Fibroblast of skin of scalp (primary cell): ENCODE results near the gene KPNA3. TPM values are rescaled to one million over a fixed set of nuclear protein-coding genes. Genes with fewer than 3 reads are reported as not detected.
"Not testable (repeated sequence)": the region's sequence is repeated elsewhere in the genome, so short reads cannot be mapped to it uniquely, and the experiment has no call there.

Source experiments
- DNase-seq: peaks from one replicate; pipeline ENCODE4 v3.0.0-alpha.2; 2013
- polyA plus RNA-seq, 2 experiments: library from polyadenylated mRNA; unstranded; fragments of 120-200 nt; gene quantifications; one replicate each; pipeline ENCODE4 v1.2.1, GENCODE V29; 2013; ENCODE audit not compliant: insufficient read length in 2 of 2

Gene KPNA3
- 48.0 TPM for polyA plus RNA-seq (2013, experiment 1 of 2; ENCODE audit: insufficient read length)
- 51.5 TPM for polyA plus RNA-seq (2013, experiment 2 of 2; ENCODE audit: insufficient read length)

DNA sequence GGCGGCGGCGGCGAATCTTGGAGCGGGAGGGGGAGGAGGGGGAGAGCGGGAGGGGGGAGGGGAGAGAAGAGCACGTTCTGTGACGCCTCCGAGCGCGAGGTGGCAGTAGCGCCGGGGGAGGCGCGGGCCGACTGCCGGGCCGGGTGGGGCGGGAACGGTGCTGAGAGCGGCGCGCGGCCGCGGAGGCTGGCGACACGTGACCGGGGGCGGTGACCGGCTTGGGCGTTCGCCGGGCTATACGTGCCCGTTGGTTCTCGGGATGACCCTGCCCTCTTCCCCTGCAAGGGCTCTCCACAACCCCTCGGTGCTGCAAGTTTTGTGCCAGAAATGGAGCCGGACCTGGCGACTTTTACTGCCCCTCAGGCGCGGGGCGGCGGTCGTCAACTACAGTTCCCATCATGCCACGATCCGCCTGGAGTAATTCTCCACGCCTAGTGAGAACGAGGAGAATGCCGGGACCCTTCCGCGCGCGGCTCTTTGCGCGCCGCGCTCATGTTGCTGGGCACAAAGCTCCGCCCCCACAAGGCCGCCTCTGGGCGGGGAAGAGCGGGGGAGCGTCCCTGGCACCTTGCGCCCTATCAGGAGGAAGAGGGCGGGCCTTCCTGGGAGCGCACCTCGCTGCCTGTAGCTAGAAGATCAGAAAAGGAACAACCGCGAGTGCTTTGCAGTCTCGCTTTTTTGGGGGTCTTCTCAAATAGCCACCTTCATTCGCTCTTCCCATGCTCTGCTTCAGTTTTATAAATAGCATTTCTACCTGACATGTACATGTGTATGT lies at the start of gene KPNA3:
Gene KPNA3 (minus strand): TSS at position 133 of the 775 bp plus-strand sequence. CDS start 176 bp downstream, outside the sequence.
- peak; percentile 97 for DNase-seq

DNA sequence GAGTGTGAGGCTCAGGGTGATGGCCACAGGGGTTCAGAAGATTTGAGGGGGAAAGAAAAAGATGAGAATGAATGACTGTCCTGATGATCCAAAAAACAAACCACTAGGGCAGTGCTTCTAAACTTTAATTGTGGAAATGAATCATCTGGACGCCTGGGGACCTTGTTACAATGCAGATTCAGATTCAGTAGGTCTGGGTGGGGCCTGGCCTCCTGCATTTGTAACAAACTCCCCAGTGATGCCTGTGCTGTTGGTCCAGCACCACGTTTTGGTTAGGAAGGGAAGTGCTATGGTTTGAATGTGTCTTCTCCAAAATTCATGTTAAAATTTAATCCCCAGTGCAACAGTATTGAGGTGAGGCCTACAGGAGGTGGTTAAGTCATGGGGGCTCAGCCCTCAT lies 49.5 kb upstream of the KPNA3 start:
- no peak for DNase-seq

GRCh38 chr13:49840675-49841074 lies 48.2 kb upstream of the KPNA3 start:
- no peak for DNase-seq

- DNase-seq: peak; percentile 24
These were observed 47.8 kb upstream of the KPNA3 start for GRCh38 chr13:49840266-49840665.

- no peak for DNase-seq
These were observed 46.5 kb upstream of the KPNA3 start for GRCh38 chr13:49838989-49839388.

DNA sequence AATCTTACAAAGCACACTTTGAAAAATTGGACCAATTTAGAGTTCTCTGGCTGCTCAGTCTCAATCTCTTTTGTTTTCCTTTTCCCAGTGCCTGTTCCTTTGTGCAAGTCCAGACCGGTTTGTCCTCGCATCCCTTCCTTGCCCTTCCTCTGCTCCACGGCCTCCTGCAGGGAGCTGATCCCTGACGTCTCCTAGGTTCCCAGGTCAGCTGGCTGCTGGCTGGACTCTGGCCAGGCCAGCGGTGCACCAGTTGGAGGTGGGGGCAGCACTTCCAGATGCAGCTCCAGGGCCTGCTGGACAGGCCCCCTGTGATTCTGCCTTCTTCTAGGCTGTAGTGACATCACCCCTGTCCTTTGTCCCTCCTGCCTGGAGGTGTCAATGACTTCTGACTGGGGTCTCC lies 44.0 kb upstream of the KPNA3 start:
- no peak for DNase-seq

DNA sequence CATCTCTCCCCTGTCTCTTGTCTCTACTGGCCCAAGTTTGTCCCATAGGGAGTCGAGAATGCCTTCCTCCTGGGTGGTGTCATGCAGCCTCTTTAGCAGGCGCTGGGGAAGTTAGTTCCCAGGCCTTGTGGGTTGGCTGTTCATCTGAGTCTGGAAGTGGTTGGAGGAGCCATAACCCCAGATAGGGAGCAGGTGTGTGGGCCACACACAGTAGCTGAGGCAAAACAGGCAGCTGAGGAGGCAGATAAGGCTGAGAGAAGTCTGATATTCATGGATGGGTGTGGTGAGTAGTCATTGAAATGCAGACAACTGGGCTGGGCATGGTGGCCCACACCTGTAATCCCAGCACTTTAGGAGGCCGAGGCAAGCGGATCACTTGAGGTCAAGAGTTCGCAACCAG lies 40.9 kb upstream of the KPNA3 start:
- no peak for DNase-seq

DNA sequence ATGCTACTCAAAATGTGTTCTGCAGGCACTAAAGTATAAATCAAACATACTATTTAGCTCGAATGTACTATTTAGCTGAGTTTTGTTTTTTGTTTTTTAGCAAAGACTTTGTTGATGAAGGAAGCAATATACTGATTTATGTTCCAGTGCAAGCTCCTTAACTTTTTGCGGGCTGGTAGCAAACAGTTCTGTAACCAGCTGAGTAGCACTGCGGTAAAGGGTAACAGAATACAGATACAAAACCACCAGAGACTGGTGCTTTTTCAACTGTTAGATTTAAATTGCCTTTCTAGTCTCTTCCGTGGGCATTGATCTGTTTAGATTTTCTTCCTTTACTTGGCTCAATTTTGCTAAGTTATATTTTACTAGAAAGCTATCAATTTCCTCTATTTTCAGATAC lies 39.0 kb upstream of the KPNA3 start:
- DNase-seq: no peak

DNA sequence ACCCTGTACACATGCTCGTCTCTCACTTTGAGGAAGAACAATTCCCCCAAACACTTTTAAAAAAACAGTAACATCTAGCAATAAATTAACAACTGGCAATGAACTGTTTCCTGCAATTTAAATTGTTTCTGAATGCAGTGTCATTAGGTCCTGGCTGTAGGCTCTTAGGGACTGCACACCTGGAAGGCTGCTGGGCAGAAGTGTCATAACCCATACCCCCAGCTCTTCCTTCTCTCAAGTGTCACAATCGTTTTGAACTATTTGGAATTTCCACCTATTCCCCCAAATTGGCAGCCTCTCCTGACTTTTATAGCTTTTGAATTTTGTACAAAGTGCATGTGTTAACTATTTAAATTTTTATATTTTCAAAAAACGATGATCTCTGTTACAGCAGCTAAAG lies 38.2 kb upstream of the KPNA3 start:
- no peak for DNase-seq

- DNase-seq: no peak
These were observed 37.2 kb upstream of the KPNA3 start for GRCh38 chr13:49829715-49830114.

DNA sequence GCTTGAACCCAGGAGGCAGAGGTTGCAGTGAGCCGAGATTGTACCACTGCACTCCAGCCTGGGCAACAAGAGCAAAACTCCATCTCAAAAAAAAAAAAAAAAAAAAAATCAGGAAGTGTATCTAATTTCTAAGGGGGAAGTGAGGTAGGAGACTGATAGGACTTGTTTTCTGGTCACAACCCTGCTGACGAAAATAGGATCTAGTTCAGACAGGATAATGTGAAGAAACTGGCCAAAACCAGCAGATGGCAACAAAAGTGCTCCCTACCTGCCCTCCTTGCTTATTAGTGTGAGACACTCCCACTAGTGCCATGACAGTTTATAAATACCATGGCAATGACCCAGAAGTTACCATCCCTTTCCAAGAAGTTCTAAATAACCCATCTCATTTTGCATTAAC lies 36.0 kb upstream of the KPNA3 start:
- DNase-seq: no peak

DNA sequence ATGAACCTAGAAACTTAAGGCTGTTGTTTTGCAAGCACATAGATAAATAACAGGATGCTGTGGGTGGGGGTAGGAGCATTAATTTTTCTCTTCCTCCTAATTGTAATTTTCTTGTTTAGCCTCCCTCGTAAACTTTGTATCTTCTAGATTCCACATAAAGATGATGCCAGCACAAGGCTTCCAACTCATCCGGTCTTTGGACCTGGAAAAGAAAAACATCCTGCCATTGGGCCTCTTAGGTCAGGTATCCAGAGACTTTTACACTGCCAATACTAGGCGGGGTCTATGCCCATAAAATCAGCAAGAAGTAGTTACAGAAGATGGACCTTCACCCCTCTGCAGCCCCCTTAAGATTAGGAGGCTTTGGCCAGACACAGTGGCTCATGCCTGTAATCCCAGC lies 35.4 kb upstream of the KPNA3 start:
- no peak for DNase-seq

GRCh38 chr13:49827336-49827735 lies 34.9 kb upstream of the KPNA3 start:
- DNase-seq: no peak

DNA sequence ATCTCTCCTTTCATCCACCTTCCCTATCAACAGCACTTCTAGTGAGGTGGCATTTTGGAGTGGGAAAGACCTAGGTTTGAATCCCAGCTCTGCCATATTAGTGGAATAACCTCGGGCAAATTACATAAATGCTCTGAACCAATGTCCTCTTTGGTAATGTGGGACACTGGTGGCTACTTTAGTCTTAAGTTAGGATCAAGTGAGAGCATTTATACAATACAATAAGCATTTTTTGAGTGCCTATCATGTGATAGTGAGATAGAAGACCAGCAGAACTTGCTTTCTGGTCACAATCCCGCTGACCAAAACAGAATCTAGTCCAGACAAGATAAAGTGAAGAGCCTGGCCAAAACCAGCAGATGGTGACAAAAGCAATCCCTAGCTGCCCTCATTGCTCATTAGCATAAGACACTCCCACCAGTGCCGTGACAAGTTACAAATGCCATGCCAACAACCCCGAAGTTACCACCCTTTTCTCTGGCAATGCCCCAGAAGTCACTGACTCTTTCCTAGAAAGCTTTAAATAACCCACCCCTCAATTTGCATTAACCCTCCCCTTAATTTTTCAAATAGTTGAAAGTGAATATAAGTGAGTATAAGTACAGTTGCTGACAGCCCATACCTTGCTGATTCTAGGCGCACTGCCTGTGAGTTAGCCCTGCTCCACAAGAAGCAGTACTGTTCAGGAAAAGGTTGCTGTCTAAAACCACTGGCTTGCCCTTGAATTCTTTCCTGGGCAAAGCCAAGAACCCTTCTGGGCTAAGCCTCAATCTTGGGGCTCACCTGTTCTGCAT lies 28.9 kb upstream of the KPNA3 start:
- no peak for DNase-seq

DNA sequence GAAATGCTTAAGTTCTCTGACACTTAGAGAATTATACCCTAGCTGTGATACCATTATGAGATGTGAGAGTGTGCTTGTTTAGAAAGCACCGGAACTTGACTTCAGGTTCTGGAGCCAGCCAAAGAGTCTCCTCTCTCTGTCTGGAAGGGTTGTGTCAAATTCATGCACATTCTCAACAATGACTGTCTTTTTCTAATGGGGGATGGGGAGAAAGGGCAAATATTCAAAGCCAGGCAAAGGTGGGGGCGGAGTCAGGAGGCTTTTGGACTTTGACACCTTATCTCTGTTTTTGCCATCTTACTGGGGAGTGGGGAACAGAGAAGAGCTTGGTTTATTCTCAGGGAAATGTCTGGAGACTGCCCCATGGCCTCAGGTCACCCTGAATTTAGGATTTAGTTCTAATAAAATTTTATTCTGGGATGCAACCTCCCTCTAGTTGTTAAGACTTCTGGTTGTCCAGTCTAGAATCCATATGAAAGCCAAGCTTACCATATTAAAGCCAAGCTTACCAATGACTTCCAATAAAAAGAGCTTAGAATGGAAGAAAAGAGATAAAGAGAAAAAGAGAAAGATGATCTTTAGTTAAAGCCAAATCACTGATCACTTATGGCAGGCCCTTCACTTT lies 28.2 kb upstream of the KPNA3 start:
- DNase-seq: no peak

DNA sequence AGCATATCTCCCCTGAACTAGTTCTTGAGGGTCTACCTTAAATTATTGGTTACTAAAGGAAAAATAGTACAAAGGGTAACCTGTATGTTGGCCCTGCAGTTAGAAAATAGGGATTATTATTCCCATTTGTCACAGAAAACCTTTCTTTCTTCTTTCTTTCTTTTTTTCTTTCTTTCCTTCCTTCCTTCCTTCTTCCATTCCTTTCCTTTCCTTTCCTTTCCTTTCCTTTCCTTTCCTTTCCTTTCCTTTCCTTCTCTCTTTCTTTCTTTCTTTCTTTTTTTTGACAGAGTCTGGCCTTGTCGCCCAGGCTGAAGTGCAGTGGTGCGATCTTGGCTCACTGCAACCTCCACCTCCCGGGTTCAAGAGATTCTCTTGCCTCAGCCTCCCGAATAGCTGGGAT lies 23.6 kb upstream of the KPNA3 start:
- DNase-seq: not testable (repeated sequence)

GRCh38 chr13:49814551-49815270 lies 22.2 kb upstream of the KPNA3 start:
- DNase-seq: no peak

DNA sequence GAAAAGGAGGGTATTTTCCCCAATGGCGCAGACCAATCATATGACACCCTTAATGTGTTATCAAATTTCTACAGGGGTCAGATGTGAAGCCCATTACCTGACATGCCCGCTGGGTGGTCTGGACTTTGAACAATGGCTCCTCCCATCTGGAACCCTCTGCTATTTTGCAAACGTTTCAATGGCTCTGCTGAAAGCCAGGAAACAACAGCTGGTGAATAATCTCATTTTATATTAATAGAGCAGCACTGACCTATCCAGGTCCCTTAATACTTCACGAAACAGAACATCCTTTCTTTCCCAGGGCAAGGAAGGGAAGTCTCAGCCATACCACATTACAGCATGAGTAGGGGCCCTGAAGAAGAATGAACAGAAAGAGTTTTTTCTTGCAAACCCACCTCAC lies 20.3 kb upstream of the KPNA3 start:
- DNase-seq: no peak

DNA sequence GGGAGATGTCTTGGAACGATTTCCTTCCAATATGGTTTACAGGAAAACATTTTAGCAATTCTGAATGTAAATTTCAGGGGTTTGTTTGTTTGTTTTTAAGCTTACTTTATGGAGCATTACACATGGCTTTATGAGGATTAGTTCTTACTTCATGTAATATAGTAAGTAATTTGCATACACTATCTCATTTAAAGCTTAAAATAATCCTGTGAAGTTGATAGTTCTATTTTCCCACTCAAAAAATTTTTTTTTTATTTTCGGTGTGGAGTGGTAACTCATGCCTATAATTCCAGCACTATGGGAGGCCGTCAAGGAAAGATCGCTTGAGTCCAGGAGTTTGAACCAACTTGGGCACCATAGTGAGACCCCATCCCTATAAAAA lies 19.0 kb upstream of the KPNA3 start:
- DNase-seq: no peak

- no peak for DNase-seq
These were observed 18.4 kb upstream of the KPNA3 start for GRCh38 chr13:49810567-49811526.

DNA sequence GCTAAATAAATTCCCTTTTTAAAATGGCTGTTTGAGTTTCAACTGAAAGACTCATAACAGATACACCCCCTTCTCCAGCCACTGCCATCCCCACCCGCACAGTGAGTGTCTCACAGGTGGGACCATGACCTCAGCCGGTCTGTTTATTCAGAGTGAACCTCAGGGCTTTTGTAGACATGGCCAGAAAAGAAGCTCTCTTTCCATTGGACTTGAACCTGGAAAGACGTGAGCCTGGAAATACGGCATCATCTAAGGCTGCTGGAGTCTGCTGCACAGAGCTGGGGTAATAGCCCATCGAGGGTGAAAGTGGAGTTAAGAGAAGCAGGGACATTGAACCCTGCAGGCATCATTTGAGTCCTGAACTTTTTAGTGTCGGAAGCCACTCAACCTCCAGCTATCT lies 15.2 kb upstream of the KPNA3 start:
- no peak for DNase-seq

- DNase-seq: no peak
These were observed 13.6 kb upstream of the KPNA3 start for GRCh38 chr13:49806126-49806536.
